ENCODE measurements around the gene SRMS.

GRCh38 chr20:63555661-63556381 lies 8.3 kb upstream of the SRMS start:
- no peak for TF ChIP-seq POLR2A (IDR thresholded peaks at IDR 0.05; ENCODE audit: low read length)
- no peak for TF ChIP-seq GATA1 (IDR thresholded peaks at IDR 0.05; ENCODE audit: low read depth, low read length)

Data from erythroblast (primary cell).